ENCODE measurements around the gene COL4A2. TPM values are rescaled to one million over a fixed set of nuclear protein-coding genes. Genes with fewer than 3 reads are reported as not detected.
A peak's percentile ranks its signal among the peaks of the same experiment; 100 is the strongest.

Gene COL4A2
- total RNA-seq, 4 donors from 2014 or later: 97.6 to 193 (median 131) TPM

DNA sequence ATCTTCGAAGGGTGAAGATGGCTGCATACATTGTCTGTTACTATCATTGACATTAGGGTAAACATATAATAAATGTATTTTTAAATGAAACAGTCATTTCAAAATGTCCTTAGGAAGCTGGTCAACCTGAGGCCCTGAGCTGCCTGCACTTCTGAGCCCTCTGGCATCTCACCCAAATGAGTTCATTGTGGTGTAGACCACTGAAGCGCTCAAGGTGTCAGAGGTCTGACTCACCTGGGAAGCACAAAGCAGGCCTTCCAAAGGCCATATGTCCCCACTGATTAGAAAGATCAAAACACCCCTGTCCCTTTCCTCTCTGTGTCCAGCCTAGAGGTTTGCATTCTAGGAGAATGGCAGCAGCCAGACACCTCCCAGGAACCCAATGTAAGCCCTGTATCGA, 59.6 kb downstream of the COL4A2 start:
- Histone ChIP-seq H3K4me3 (replicated peaks in 1 of 3) (no peak overlapping the region), H3K27ac (peak overlapping the region in 2 of 3 donors; percentile 65 to 89), H3K36me3 (no peaks in the 10 kb centered on the region), H3K27me3 (no peaks in the 10 kb centered on the region), H3K9me3 (no peaks in the 10 kb centered on the region), H3K4me1 (peaks cover 42 to 47% of the 10 kb centered on the region in 2 donors)
- intact Hi-C loops (cut with DNase I): no loop called here
- TF ChIP-seq POLR2A (IDR thresholded peaks at IDR 0.05): no peak
- TF ChIP-seq, protein P1, sequence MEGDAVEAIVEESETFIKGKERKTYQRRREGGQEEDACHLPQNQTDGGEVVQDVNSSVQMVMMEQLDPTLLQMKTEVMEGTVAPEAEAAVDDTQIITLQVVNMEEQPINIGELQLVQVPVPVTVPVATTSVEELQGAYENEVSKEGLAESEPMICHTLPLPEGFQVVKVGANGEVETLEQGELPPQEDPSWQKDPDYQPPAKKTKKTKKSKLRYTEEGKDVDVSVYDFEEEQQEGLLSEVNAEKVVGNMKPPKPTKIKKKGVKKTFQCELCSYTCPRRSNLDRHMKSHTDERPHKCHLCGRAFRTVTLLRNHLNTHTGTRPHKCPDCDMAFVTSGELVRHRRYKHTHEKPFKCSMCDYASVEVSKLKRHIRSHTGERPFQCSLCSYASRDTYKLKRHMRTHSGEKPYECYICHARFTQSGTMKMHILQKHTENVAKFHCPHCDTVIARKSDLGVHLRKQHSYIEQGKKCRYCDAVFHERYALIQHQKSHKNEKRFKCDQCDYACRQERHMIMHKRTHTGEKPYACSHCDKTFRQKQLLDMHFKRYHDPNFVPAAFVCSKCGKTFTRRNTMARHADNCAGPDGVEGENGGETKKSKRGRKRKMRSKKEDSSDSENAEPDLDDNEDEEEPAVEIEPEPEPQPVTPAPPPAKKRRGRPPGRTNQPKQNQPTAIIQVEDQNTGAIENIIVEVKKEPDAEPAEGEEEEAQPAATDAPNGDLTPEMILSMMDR (IDR thresholded peaks at IDR 0.05): no peak
- 90% methylated on average over 3 of the region's 3 CpGs for WGBS, 2 donors
- DNase-seq: no peak

DNA sequence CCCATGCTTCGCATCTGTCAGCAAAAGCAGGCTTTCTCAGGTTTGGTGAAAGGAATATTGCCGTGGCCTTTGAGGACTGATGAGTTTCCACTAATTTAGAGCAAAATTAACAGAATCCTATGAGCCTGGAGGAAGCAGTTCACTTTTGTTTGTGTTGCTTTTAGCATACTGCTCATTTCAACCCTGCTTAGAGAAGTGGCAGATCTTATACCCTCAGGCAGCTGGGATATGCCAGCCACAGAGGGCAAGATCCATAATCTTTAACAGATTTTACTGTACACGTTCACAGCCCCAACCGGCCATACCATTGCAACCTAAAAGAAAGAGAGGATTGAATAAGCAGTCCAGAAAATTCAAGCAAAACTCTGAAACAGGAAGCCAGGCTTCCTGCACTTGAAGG, 60.5 kb downstream of the COL4A2 start:
- H3K27me3 ChIP-seq: no peaks in the 10 kb centered on the region
- peaks cover 45 to 50% of the 10 kb centered on the region in 2 donors for H3K4me1 ChIP-seq
- TF ChIP-seq, protein P1 (IDR thresholded peaks at IDR 0.05): no peak
- no peak for TF ChIP-seq POLR2A (IDR thresholded peaks at IDR 0.05)
- intact Hi-C loops (cut with DNase I): no loop called here
- H3K4me3 ChIP-seq (replicated peaks in 1 of 3): no peak overlapping the region
- WGBS, 2 donors: 52 to 84% methylated on average over 4 of the region's 4 CpGs
- peak overlapping the region in 2 of 3 donors; percentile 65 to 89 for H3K27ac ChIP-seq
- no peaks in the 10 kb centered on the region for H3K9me3 ChIP-seq
- no peak for DNase-seq
- no peaks in the 10 kb centered on the region for H3K36me3 ChIP-seq

DNA sequence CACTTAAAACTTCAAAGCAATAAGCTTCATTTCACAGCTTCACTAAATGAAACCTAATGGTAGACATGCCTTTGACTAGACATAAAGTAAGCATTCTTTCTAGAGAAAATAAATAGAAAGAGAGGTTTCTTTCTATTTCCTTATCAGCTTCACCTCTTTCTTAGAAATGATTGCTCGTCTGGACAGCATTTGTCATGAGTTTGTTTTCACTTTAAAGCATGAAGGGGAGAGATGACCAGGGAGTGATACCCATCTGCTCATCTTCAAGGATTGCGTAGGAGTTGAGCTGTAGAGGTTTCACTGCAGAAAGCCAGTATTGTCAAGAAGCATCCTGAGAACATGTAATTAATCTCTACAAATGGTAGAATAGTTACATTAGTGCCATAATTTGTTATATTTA, 61.3 kb downstream of the COL4A2 start:
- Histone ChIP-seq H3K9me3 (no peaks in the 10 kb centered on the region), H3K27ac (peak overlapping the region in 2 of 3 donors; percentile 65 to 89)

DNA sequence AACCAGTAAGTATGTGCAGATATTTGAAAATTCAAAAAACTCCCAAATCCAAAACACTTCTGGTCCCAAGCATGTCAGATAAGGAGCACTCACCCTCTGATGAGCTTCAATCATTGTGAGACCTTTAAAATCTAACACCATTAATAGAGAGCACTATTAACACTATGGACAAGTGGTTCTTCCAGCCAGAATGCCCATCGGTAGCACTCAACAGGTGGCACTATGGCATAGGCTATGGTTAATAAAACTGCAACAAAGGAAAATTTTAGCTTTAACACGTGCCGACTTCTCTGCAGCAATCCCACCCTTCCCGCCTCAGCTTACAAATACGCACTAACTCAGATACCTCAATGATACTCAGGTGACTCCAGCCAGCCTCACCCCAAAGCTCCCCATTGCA, 62.3 kb downstream of the COL4A2 start:
- no peaks in the 10 kb centered on the region for H3K27me3 ChIP-seq
- DNase-seq: no peak
- no peaks in the 10 kb centered on the region for H3K36me3 ChIP-seq
- no peak overlapping the region for H3K4me3 ChIP-seq (replicated peaks in 1 of 3)
- TF ChIP-seq, protein P1 (IDR thresholded peaks at IDR 0.05): no peak
- TF ChIP-seq POLR2A (IDR thresholded peaks at IDR 0.05): no peak
- H3K9me3 ChIP-seq: no peaks in the 10 kb centered on the region
- 97 to 98% methylated on average over 5 of the region's 5 CpGs for WGBS, 2 donors
- H3K27ac ChIP-seq: no peak overlapping the region
- peaks cover 45 to 54% of the 10 kb centered on the region in 2 donors for H3K4me1 ChIP-seq
- intact Hi-C loops (cut with DNase I): no loop called here

More for the DNA sequence above, 61.3 kb downstream of the COL4A2 start:
- no peak for DNase-seq
- H3K4me1 ChIP-seq: peaks cover 40 to 53% of the 10 kb centered on the region in 2 donors
- no peaks in the 10 kb centered on the region for H3K27me3 ChIP-seq
- TF ChIP-seq, protein P1 (IDR thresholded peaks at IDR 0.05): no peak
- TF ChIP-seq POLR2A (IDR thresholded peaks at IDR 0.05): no peak
- WGBS, 2 donors: 90 to 92% methylated on average over 2 of the region's 2 CpGs
- no peaks in the 10 kb centered on the region for H3K36me3 ChIP-seq
- intact Hi-C loops (cut with DNase I): no loop called here
- H3K4me3 ChIP-seq (replicated peaks in 1 of 3): no peak overlapping the region

DNA sequence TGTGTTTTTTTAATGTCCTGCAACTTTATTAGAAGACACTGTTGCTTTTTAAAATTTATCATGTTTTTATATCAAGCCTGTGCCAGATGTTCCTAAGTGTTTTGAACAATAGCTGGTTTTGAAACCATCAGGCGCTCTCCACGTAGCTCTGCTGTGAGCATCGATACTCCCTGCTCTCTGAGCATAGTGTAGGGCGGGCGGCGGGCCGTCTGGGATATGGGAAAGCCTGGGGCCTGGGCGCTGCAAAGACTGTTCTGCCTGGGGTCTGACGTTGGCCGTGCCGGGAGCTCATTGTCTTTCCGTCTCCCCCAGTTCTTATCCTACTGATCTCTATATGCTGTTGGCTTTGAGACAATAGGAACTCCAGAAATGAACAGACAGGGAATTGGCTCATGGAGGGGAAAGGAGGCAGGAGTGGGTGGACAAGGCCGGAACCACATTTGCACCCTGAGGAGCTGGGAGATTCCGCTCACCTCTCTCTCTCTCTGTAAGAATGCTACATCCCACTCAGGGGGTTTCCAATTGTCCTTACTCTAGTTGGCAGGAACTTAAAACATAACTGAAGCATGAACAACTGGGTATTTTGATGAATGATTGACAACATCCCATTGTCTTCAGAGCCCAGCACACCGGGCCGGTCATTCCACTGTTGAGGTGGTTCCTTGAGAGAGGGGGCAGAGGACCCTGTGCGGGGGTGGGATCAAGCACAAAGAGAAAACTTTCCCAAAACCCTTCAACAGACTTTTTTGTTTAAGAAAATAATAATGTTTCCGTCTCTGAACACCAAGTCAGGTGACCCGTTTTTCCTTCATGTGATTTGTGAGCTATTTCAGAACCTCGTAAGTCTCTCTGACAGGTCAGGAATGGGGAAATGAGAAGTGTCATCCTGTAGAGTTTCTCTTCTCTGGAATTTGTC, 64.7 kb downstream of the COL4A2 start:
- H3K4me1 ChIP-seq: peaks cover 51 to 63% of the 10 kb centered on the region in 2 donors

More for the DNA sequence above, 64.7 kb downstream of the COL4A2 start:
- Histone ChIP-seq H3K36me3 (no peaks in the 10 kb centered on the region), H3K27me3 (no peaks in the 10 kb centered on the region), H3K9me3 (no peaks in the 10 kb centered on the region), H3K4me3 (replicated peaks in 1 of 3) (no peak overlapping the region), H3K27ac (peak overlapping the region in 2 of 3 donors; percentile 26 to 95)
- TF ChIP-seq, protein P1 (IDR thresholded peaks at IDR 0.05): no peak
- no peak for TF ChIP-seq POLR2A (IDR thresholded peaks at IDR 0.05)
- no peak for DNase-seq
- intact Hi-C loops (cut with DNase I): no loop called here
- WGBS, 2 donors: 76 to 80% methylated on average over 20 of the region's 20 CpGs
